Activated T-helper 2 cell treated with anti-CD3 and anti-CD28 coated beads, Interferon-gamma antibody, Interleukin-2, Interleukin-4, amounts not matched to agents 10 μg/mL and 5 μg/mL and 100 μg/mL, durations not matched to agents 14 hours and 24 hours and 36 hours (primary cell): ENCODE results near the gene METRNL. TPM values are rescaled to one million over a fixed set of nuclear protein-coding genes. Genes with fewer than 3 reads are reported as not detected.
A peak's percentile ranks its signal among the peaks of the same experiment; 100 is the strongest.
"Not testable (repeated sequence)": the region's sequence is repeated elsewhere in the genome, so short reads cannot be mapped to it uniquely, and the experiment has no call there.

Experiments
- DNase-seq: peaks from one replicate; pipeline ENCODE4 v3.0.0; 2021; ENCODE audit warnings: low spot score
- H3K27ac Mint-ChIP-seq: one replicate; pipeline ENCODE4 v1.8.0; 2021; ENCODE audit warnings: mixed read lengths
- H3K27me3 Mint-ChIP-seq: one replicate; pipeline ENCODE4 v1.8.0; 2021; ENCODE audit warnings: low read depth, mixed read lengths
- H3K36me3 Mint-ChIP-seq: one replicate; pipeline ENCODE4 v1.8.0; 2021; ENCODE audit warnings: low read depth, mixed read lengths
- H3K4me1 Mint-ChIP-seq: one replicate; pipeline ENCODE4 v1.8.0; 2021; ENCODE audit warnings: low read depth, mixed read lengths
- H3K4me3 Mint-ChIP-seq: one replicate; pipeline ENCODE4 v1.8.0; 2021; ENCODE audit warnings: low read depth, mild to moderate bottlenecking, moderate library complexity, mixed read lengths
- H3K9me3 Mint-ChIP-seq: one replicate; pipeline ENCODE4 v1.8.0; 2021; ENCODE audit warnings: mixed read lengths
- intact Hi-C: fragments of 100-400 bp; cut with micrococcal nuclease; formaldehyde crosslinking; loops from one replicate; pipeline ENCODE4 v1.15.1; 2023
- total RNA-seq: library from RNA; stranded (reverse); gene quantifications from 2 replicates; pipeline ENCODE4 v1.2.3, GENCODE V29; 2022

Gene METRNL
- total RNA-seq, 1 donor from 2014 or later, result 74.7 TPM

DNA sequence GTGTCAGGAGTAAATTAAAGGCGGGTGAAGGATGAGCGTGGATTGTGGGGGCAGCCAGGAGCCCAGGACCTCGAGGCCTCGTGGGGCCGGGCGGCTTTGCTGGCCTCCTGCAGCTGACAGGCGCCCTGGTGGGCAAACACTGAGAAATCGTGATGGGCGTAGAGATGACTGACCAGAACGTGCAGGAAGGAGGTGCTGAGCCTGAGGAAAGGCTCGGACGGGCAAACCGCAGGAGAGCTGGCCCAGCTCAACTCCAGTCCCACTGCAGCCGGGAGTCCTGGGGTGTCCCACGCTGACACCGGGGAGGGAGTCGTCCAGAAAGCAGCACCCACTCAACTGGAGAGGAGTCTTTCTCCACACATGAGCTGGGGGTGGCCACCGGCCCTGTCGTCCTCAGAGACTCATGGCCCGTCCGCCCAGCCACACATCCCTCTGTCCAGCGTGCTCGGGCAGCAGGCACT is 36.9 kb downstream of the METRNL start:
- no peak overlapping the region for H3K27ac Mint-ChIP-seq
- intact Hi-C loops, result no loop called here
- no peak overlapping the region for H3K4me3 Mint-ChIP-seq
- no peaks in the 10 kb centered on the region for H3K36me3 Mint-ChIP-seq
- no peak for DNase-seq
- peaks cover 13% of the 10 kb centered on the region for H3K4me1 Mint-ChIP-seq
- H3K27me3 Mint-ChIP-seq, result peaks cover 15% of the 10 kb centered on the region
- no peaks in the 10 kb centered on the region for H3K9me3 Mint-ChIP-seq

DNA sequence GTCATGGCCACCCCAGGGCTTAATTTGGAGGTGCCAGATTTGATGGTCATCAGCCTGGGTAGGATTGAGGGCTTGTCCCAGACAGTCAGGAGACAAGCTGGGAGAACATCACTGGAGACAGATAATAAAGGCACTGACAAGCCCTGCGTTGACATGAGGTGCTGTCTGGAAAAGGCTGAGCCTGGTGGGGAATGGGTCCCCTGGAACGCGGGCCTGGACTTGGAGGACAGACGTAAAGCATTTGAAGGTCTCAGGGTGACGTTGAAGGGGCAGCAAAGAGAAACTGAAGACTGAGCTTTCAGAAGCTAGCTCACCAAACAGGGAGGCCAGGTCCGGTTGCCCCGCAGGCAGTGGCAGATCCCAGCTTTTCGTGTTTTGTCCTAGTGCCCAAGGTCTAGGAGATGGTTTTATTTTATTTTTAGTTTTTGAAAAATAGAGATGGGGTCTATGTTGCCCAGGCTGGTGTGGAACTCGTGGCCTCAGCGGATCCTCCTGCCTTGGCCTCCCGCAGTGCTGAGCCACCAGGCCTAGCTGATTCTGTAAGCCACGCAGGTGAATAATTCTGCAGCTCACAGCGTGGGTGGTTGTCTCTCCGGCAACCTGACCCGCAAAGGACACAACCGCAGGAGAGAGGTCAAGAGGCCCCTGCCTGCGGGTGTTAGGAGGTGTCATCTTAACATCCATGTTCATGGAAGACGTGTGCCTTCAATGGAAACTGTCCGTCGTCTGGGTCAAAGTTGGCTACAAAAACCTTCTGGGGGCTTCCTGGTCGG is 37.6 kb downstream of the METRNL start:
- intact Hi-C loops, result no loop called here
- no peaks in the 10 kb centered on the region for H3K36me3 Mint-ChIP-seq
- no peaks in the 10 kb centered on the region for H3K9me3 Mint-ChIP-seq
- DNase-seq, result no peak
- no peak overlapping the region for H3K4me3 Mint-ChIP-seq
- peaks cover 13% of the 10 kb centered on the region for H3K4me1 Mint-ChIP-seq
- H3K27ac Mint-ChIP-seq, result no peak overlapping the region
- peaks cover 20% of the 10 kb centered on the region for H3K27me3 Mint-ChIP-seq

DNA sequence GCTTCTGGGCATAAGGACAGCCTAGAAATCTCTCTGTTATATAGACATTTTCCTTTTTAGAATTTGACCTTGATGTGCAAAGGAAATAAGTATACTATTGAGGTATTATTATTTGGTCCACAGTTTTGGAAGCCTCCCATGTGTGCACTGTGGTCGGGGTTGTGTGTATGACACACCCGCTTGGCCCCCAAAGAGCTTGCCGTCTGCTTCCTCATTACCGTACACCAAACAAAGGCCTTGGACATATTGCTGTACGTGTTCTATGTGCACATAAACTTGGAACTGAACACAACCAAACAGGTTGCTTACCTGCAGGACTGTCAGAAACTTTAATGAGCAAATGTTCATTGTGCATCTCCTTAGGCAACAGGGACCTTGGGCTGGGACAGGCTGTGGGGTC is 38.2 kb downstream of the METRNL start:
- H3K4me3 Mint-ChIP-seq, result no peak overlapping the region
- H3K27ac Mint-ChIP-seq, result no peak overlapping the region
- intact Hi-C loops, result no loop called here
- no peak for DNase-seq
- peaks cover 24% of the 10 kb centered on the region for H3K27me3 Mint-ChIP-seq
- peaks cover 13% of the 10 kb centered on the region for H3K4me1 Mint-ChIP-seq
- no peaks in the 10 kb centered on the region for H3K9me3 Mint-ChIP-seq
- H3K36me3 Mint-ChIP-seq, result no peaks in the 10 kb centered on the region

DNA sequence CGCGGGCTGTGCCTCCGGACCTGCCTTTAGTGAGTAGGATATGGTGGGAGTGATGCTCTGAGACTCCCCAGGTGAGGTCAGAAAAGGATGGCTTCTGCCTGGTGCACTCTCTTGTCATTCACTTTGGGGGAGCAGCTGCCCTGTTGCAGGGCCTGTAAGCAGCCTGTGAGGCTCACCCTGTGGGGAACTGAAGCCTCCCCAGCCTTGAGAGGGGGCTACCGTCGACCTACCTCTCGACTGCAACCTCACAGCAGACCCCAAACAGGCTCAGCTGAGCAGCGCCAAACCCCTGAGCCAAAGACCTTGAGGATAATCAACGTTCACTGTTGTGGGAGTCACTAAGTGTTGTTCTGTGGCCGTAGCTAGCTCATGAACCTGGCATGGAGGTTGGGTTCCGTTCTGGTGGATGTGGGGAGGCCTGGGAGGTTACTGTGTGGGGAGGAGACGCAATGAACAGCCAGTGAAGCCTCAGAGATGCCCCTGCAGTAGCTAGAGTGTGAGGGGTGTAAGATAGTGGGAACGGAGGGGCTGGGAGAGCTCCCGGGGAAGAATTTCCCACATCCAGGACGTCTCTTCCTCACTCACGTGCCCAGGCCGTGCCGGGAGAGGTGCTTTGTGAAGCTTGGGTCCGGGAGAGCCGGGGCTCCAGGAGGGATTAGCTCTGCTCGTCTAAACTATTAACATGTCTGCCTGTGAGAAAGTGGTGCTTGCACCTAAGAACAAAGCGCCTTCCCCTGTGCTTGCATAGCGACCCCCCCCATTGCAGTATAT is 38.8 kb downstream of the METRNL start:
- Mint-ChIP-seq H3K27ac (no peak overlapping the region), H3K4me3 (no peak overlapping the region), H3K4me1 (peaks cover 13% of the 10 kb centered on the region), H3K27me3 (peaks cover 26% of the 10 kb centered on the region), H3K9me3 (no peaks in the 10 kb centered on the region), H3K36me3 (no peaks in the 10 kb centered on the region)
- intact Hi-C loops, result no loop called here
- DNase-seq, result no peak

DNA sequence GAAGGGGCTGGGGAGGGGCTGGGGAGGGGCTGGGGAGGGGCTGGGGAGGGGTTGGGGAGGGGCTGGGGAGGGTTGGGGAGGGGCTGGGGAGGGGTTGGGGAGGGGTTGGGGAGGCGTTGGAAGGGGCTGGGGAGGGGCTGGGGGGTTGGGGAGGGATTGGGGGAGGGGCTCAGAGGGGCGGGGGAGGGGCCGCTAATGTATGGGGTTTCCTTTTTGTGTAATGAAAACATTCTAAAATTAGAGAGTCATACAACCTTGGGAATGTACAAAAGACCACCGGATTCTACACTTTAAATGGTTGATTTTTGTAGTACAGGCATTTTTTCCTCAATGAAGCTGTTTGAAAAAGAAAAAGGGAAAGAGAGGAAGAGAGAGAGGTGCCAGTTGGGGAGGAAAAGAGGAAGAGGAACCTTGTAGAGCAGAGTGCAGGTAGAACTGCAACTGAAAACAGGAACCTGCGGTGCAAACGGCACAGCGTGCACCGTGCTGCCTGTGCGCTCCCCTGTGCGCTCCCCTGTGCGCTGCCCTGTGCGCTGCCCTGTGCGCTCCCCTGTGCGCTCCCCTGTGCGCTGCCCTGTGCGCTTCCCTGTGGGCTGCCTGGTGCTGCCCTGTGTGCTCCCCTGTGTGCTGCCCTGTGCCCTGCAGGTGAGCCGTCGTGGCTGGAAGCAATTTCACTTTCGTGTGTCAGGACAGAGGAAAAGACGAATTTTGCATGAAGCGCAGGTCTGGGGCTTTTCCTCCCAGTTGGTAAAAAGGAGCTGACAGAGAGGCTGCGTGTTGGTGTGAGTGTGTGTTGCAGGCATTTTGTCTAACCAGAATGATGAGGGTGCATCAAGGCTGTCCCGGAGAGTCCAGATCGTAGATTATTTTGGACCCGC is 40.8 kb downstream of the METRNL start:
- no peak for DNase-seq
- Mint-ChIP-seq H3K36me3 (no peaks in the 10 kb centered on the region), H3K4me3 (peak overlapping the region; percentile 69), H3K27ac (no peak overlapping the region), H3K27me3 (peaks cover 33% of the 10 kb centered on the region), H3K9me3 (no peaks in the 10 kb centered on the region), H3K4me1 (peaks cover 20% of the 10 kb centered on the region)
- intact Hi-C loops, result no loop called here

DNA sequence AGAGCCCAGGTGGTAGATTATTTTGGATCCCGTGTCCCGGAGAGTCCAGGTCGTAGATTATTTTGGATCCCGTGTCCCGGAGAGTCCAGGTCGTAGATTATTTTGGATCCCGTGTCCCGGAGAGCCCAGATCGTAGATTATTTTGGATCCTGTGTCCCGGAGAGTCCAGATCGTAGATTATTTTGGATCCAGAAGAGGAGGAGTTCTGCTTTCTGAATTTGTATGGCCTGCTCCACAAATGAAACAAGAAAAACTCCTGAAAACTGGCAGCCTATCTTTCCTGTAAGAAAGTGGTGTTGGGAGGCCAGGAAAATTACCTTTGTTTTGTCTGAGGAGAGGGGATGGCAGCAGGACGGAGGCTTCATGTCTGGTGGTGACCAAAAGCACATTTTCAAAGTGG is 42.1 kb downstream of the METRNL start:
- H3K27ac Mint-ChIP-seq, DNase-seq, intact Hi-C loops, H3K9me3 Mint-ChIP-seq, H3K4me3 Mint-ChIP-seq, H3K36me3 Mint-ChIP-seq: not testable (repeated sequence)
- Mint-ChIP-seq H3K4me1 (peaks cover 26% of the 10 kb centered on the region), H3K27me3 (peaks cover 37% of the 10 kb centered on the region)

DNA sequence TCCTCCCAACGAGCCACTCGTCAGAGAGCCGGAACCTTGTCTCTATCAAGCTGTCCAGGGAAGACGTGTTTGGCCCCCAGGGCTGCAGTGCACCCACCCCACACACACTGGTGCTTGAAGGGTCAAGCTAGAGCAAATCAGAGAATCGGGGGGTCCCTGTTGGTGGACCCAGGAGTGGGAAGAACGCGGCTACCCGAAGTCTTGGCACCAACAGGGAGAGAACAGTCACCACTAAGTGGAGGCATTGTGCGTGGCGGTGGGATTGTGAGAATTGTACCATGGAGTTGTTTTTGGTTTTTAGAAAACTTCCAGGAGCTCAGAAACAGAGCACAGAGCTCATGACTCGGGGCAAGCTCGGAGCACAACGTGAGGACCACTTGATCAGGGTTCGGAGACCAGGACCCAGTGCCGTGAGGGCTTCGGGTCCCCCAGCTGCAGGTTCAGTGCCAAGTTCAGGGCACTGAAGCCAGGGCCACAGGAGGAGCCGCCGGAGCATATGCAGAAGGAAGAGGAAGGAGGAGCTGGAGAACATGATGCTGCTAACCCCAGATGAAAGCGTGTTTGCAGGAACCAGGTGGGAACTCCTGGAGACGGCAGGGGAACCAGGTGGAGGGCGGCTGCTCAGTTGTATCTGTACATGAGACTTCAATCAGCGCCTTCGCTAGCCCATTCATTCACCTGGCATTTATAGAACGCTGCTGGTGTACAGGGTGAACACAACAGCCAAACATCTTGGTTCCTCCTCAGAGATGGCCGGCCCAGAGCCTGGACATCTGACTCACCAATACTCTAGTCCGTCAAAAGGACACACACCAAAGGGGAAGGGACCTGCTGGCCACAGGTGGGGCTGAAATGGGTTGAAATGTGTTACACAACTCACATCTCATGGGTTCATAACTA is 42.8 kb downstream of the METRNL start:
- intact Hi-C loops, result no loop called here
- Mint-ChIP-seq H3K36me3 (no peaks in the 10 kb centered on the region), H3K4me1 (peaks cover 26% of the 10 kb centered on the region), H3K4me3 (no peak overlapping the region), H3K9me3 (no peaks in the 10 kb centered on the region), H3K27ac (no peak overlapping the region), H3K27me3 (peaks cover 37% of the 10 kb centered on the region)
- DNase-seq, result no peak

DNA sequence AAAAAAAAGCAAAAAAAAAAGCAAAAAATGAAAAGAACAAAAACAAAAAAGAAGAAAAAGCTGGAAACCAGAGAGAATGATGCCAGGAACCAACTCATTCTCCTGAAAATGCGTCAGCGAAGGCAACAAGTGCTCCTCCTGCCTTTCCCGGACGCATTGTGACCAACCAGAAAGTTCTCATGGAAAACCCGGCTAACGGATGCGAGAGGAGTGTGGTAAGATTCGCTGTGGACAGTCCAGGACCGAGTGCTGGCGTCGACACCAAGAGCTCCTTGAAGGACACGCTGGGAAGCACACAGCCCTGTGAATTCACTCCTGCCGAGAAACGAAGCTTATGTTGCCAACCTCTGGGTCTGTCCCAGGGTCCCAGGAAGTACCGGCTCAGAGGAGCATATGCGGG is 43.4 kb downstream of the METRNL start:
- Mint-ChIP-seq H3K36me3 (no peaks in the 10 kb centered on the region), H3K27ac (no peak overlapping the region), H3K4me1 (peaks cover 26% of the 10 kb centered on the region), H3K27me3 (peaks cover 37% of the 10 kb centered on the region), H3K4me3 (no peak overlapping the region), H3K9me3 (no peaks in the 10 kb centered on the region)
- DNase-seq, result no peak
- intact Hi-C loops, result no loop called here

DNA sequence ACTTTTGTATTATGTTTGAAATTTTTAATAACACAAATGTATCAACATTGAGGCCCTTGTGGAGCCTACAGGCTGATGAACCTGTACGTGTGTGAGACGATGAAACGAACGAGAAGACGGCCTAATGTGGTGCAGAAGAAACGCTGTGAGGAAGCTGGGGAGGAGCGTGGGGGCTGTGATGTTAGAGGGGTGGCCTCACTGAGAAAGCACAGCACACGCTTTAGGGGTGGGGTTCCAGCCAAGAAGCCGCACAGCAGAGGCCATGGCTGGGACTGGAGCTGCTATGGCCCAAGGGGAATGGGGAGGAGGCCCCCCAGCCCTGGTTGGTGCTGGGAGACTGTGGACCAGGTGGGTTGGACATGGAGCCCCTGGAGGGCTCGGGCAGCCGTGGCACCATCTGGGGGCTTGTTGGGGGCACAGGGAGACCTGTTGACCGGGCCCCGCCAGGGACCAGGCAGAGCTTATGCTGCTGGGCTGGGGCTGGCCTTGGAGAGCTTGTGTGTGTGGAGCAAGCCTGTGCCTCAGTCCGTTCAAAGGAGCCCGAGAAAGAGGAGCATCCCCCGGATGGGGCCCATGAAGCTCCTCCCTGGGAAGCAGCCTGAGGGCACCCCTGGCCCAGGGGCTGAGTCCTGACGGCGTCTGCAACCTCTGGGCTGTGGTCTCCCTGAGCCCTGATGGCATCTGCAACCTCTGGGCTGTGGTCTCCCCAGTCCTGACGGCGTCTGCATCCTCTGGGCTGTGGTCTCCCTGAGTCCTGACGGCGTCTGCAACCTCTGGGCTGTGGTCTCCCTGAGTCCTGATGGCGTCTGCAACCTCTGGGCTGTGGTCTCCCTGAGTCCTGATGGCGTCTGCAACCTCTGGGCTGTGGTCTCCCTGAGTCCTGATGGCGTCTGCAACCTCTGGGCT is 44.7 kb downstream of the METRNL start:
- peaks cover 21% of the 10 kb centered on the region for H3K4me1 Mint-ChIP-seq
- no peaks in the 10 kb centered on the region for H3K36me3 Mint-ChIP-seq
- intact Hi-C loops, result no loop called here
- H3K27me3 Mint-ChIP-seq, result peaks cover 29% of the 10 kb centered on the region
- DNase-seq, result no peak
- no peak overlapping the region for H3K4me3 Mint-ChIP-seq
- H3K9me3 Mint-ChIP-seq, result no peaks in the 10 kb centered on the region
- no peak overlapping the region for H3K27ac Mint-ChIP-seq

DNA sequence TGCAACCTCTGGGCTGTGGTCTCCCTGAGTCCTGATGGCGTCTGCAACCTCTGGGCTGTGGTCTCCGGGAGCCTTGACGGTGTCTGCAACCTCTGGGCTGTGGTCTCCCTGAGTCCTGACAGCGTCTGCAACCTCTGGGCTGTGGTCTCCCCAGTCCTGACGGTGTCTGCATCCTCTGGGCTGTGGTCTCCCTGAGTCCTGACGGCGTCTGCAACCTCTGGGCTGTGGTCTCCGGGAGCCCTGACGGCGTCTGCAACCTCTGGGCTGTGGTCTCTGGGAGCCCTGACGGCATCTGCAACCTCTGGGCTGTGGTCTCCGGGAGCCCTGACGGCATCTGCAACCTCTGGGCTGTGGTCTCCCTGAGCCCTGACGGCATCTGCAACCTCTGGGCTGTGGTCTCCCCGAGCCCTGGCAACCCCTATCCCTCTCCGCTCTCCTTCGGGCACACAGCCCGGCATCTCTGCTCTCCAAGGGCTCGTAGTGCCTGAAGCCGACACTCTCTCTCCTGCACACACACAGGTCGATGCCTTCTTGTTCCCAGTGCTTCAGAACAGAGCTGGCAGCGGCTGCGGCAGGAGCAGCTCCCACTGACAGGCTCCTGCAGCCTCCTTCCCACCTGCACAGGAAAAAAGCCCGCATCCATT is 45.6 kb downstream of the METRNL start:
- Mint-ChIP-seq H3K9me3 (no peaks in the 10 kb centered on the region), H3K4me1 (peaks cover 17% of the 10 kb centered on the region), H3K27me3 (peaks cover 26% of the 10 kb centered on the region), H3K4me3 (no peak overlapping the region), H3K36me3 (no peaks in the 10 kb centered on the region), H3K27ac (no peak overlapping the region)
- intact Hi-C loops, result no loop called here
- peak; percentile 20 for DNase-seq
